EL (cell line): ENCODE data around the gene RASGRP3.

Experiments
- DNase-seq: peaks from one replicate; pipeline ENCODE4 v3.0.0-alpha.2; 2016

Gene RASGRP3

DNA sequence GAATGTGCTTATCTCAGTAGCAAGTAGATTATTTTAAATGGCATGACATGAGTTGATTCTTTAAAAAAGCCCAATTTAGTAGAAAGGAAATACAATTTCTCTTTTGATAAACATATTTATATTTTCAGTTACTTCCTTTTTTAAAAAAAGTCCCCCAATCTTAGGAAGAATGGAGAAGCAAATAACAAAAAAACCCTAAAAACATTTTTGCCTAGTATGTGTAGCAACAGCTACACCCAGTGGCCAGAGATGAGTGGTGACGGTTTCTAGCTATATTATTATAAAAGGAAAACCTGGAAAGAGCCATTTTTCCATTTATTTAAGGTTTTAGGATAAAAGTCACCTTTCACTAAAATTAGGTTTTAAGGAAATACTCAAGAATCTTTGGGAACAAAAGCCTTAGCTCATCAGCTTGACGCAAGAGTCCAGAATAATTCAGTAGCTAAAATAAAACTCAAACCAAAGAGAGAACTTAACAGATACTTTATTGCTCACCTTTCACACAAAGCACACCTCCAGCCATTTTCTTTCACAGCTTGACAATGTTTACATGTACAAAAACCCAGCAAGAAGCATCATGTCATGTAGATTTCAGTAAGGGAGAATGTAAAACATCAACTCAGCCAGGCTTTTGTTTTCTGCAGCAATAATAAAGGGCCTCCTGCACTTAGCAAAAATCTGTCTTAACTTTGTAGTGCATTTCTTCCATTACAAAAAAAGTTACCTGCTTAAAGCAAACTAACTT lies 106.9 kb downstream of the RASGRP3 start:
- DNase-seq, result peak; percentile 53

- no peak for DNase-seq
These were observed 110.3 kb downstream of the RASGRP3 start for GRCh38 chr2:33586766-33587165.

DNA sequence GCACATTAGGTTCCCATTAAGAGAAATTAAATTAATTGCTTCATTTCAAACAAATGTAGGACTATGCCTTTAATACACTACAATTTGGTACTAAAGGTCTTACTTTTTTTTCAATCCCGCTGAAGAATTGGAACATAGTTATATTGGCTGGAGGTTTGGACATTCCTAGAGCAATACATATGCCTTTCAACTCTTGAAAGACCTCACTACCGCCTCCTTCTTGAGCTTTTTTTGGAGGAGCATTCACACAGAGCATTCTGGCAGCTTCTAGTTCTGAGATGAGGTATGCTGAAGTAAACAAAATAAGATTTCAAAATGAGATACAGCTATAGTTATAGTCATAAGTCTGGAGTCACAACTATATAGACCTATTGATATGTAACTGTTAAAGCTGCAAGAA lies 111.8 kb downstream of the RASGRP3 start:
- no peak for DNase-seq

DNA sequence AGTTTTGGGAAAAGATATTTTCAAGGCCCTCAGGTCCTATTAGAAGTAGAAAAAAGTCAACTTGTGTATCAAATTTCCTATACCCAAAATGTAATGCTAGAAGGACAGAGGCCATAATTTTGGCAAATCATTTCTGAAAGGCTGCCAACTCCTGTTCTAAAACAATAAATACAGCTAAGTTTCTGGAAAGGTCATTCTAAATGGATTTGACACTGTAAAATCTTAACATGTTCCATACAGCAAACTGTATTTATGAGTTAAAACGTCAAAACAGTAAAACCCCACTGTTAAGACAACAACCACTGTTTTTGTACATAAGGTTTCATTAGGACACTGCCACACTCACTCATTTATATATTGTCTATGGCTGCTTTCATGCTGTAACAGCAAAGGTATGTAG lies 113.0 kb downstream of the RASGRP3 start:
- no peak for DNase-seq

DNA sequence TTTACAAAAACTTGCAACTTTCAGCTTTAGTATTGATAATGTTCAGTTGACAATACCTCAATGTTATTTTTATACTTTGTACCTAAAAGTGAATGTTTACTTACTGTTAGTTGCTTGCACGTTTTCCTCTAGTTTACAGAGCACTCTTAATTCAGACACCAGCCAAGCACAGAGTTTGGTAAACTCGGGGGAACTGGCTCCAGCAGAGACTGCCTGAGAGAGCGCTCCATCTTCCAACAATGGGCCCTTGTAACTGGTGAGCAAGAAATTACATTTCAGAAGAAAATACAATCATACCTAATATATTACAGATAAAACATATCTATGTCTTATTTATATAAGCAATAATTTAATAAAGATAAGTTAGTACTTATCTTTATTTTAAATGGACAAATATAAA lies 118.9 kb downstream of the RASGRP3 start:
- DNase-seq, result no peak

DNA sequence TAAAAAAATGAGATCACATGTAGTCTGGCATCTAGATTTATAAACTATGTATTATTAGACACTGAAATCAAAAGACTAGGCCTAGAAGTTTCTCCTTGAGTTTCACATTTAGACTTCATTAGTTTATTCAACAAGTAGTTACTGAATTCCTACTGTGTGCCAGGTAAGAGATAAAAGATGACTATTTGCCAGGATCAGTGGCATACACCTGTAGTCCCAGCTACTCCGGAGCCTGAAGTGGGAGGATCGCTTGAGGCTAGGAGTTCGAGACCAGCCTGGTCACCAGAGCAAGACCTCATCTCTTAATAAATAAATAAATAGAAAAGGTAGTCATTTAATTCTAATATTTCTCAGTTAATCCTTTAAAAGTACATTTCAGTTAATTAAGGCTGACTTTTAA lies 120.6 kb downstream of the RASGRP3 start:
- no peak for DNase-seq

GRCh38 chr2:33598561-33599174 lies 122.2 kb downstream of the RASGRP3 start:
- peak; percentile 62 for DNase-seq

GRCh38 chr2:33599175-33599942 lies 122.9 kb downstream of the RASGRP3 start, which contains the start of gene FAM98A:
Gene FAM98A, minus strand, starts transcription at chr2:33599299. Its CDS starts 78 bp downstream, at chr2:33599221.
- peak; percentile 99 for DNase-seq

DNA sequence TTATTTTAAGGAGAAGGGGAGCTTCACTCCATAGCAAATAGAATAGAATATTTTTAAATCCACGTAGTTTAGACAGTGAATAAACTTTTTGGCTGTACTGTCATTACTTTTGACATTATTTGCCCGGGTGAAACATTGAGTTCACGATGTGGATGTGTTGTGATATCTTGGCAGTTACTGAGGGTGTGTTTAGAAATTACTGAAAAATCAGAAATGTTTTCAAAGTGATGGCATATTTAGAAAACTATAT lies 123.4 kb downstream of the RASGRP3 start:
- no peak for DNase-seq

- DNase-seq, result peak; percentile 37
These were observed 125.9 kb downstream of the RASGRP3 start for GRCh38 chr2:33602201-33602830.

- no peak for DNase-seq
These were observed 127.0 kb downstream of the RASGRP3 start for GRCh38 chr2:33603416-33603815.

- no peak for DNase-seq
These were observed 128.6 kb downstream of the RASGRP3 start for GRCh38 chr2:33605056-33605455.

GRCh38 chr2:33606100-33606499 lies 129.7 kb downstream of the RASGRP3 start:
- DNase-seq, result no peak

DNA sequence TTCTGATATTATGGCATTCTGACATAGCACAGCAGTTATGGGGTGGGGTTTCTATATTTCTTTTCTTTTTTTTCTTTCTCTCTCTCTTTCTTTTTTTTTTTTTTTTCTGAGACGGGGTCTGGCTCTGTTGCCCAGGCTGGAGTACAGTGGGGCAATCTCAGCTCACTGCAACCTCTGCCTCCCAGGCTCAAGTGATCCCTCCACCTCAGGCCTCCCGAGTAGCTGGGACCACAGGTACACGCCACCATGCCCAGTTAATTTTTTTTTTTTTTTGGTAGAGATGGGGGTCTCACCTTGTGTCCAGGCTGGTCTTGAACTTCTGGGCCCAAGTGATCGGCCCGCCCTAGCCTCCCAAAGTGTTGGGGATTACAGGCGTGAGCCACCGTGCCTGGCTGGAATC lies 130.2 kb downstream of the RASGRP3 start:
- no peak for DNase-seq

DNA sequence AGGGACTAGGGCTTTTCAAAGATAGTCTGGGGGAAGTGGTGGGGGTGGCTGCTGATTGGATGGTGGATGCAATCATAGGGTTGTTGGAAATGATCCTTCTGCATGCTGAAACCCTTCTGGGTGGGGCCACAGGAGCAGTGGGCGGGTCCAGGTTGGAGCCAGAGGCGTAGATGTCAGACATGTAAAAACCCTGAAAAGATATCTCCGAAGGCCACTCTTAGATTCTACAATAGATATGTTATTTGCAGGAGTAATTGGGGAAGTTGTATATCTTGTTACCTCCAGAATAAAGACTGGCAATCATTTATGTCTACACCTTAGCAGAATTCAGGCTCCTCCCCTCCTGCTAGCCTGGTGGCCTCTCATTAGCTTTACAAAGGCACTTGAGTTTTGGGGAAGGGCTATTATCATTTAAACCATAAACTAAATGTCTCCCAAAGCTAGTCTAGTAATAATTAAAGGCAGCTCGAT lies 130.8 kb downstream of the RASGRP3 start:
- DNase-seq, result no peak

- no peak for DNase-seq
These were observed 131.5 kb downstream of the RASGRP3 start for GRCh38 chr2:33607905-33608304.

DNA sequence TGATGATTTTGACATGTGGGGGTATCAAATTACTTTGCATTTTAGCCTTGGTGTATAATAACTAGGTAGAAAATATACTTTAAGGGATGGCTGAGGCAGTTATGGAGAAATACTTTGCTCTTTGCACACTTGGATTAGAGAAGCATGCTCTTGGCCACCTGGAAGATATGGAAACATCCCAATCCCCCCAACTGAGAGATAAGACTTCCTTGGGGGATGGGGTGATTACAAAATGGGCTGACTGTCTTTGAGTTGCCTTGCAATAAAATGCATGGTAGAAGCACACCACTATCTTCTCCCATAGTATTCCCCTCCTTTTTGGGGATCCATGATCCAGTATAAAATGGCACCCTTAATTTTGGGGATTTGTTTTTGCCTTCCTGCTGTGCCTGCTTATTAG lies 137.7 kb downstream of the RASGRP3 start:
- DNase-seq, result no peak
